Hepatocyte (in vitro differentiated cells): ENCODE data around the gene ZNF865.

Experiments used
- CTCF ChIP-seq: fragments of 200-600 bp; sonication (generic); IDR thresholded peaks from 2 replicates; pipeline ENCODE4 v1.5.1; 2016; ENCODE audit warnings: antibody characterized with exemption, mild to moderate bottlenecking; ENCODE audit not compliant: poor library complexity
- EZH2 ChIP-seq: fragments of 200-600 bp; sonication (generic); IDR thresholded peaks from 2 replicates; pipeline ENCODE4 v1.6.1; 2016; ENCODE audit warnings: antibody characterized with exemption, mild to moderate bottlenecking, borderline replicate concordance
- EZH2phosphoT487 ChIP-seq: fragments of 200-600 bp; sonication (generic); IDR thresholded peaks from one replicate; pipeline ENCODE4 v1.6.1; 2018; ENCODE audit warnings: antibody characterized with exemption, mild to moderate bottlenecking, low read depth, moderate library complexity; ENCODE audit not compliant: unreplicated experiment, severe bottlenecking

GRCh38 chr19:55585658-55586339 is 19.6 kb upstream of the ZNF865 start:
- TF ChIP-seq CTCF (no peak), EZH2phosphoT487 (no peak), EZH2 (no peak)
